NCI-H748 (cell line): ENCODE data around the gene ENPP7.
A peak's percentile ranks its signal among the peaks of the same experiment; 100 is the strongest.

ENCODE experiments used
- DNase-seq: peaks from one replicate; lab custom pipeline; 2025; ENCODE audit not compliant: unreplicated experiment; lab: John Stamatoyannopoulos, UW

The ENPP7 gene

GRCh38 chr17:79730437-79730768, 340 bp upstream of the ENPP7 start:
- no peak for DNase-seq

GRCh38 chr17:79732254-79732653, 1.5 kb downstream of the ENPP7 start:
- DNase-seq: no peak

GRCh38 chr17:79732804-79733691, 2.3 kb downstream of the ENPP7 start:
- DNase-seq: no peak

- DNase-seq: no peak
Measured at GRCh38 chr17:79733692-79734070, 2.9 kb downstream of the ENPP7 start.

- DNase-seq: no peak
Measured at GRCh38 chr17:79735096-79735495, 4.4 kb downstream of the ENPP7 start.

GRCh38 chr17:79737046-79737921, 6.5 kb downstream of the ENPP7 start:
- DNase-seq: no peak

GRCh38 chr17:79737922-79738578, 7.3 kb downstream of the ENPP7 start:
- no peak for DNase-seq

- no peak for DNase-seq
Measured at GRCh38 chr17:79738643-79739042, 7.9 kb downstream of the ENPP7 start.

- no peak for DNase-seq
Measured at GRCh38 chr17:79739148-79740062, 8.7 kb downstream of the ENPP7 start.

- peak; percentile 26 for DNase-seq
Measured at GRCh38 chr17:79740413-79740812, 9.7 kb downstream of the ENPP7 start.

- no peak for DNase-seq
Measured at GRCh38 chr17:79741401-79741750, 10.6 kb downstream of the ENPP7 start.

- peak; percentile 63 for DNase-seq
Measured at GRCh38 chr17:79741751-79742588, 11.2 kb downstream of the ENPP7 start.

- DNase-seq: no peak
Measured at GRCh38 chr17:79742589-79742918, 11.8 kb downstream of the ENPP7 start.

GRCh38 chr17:79742951-79743476, 12.3 kb downstream of the ENPP7 start:
- DNase-seq: no peak

GRCh38 chr17:79743614-79744013, 12.9 kb downstream of the ENPP7 start:
- no peak for DNase-seq

GRCh38 chr17:79745641-79746105, 14.9 kb downstream of the ENPP7 start:
- DNase-seq: no peak

- no peak for DNase-seq
Measured at GRCh38 chr17:79746889-79747507, 16.3 kb downstream of the ENPP7 start.

GRCh38 chr17:79747508-79748294, 17.0 kb downstream of the ENPP7 start:
- DNase-seq: peak; percentile 63
